ENCODE data around the gene ZNF718.
A peak's percentile ranks its signal among the peaks of the same experiment; 100 is the strongest.
"Not testable (repeated sequence)": the region's sequence is repeated elsewhere in the genome, so short reads cannot be mapped to it uniquely, and the experiment has no call there.

Gene ZNF718

DNA sequence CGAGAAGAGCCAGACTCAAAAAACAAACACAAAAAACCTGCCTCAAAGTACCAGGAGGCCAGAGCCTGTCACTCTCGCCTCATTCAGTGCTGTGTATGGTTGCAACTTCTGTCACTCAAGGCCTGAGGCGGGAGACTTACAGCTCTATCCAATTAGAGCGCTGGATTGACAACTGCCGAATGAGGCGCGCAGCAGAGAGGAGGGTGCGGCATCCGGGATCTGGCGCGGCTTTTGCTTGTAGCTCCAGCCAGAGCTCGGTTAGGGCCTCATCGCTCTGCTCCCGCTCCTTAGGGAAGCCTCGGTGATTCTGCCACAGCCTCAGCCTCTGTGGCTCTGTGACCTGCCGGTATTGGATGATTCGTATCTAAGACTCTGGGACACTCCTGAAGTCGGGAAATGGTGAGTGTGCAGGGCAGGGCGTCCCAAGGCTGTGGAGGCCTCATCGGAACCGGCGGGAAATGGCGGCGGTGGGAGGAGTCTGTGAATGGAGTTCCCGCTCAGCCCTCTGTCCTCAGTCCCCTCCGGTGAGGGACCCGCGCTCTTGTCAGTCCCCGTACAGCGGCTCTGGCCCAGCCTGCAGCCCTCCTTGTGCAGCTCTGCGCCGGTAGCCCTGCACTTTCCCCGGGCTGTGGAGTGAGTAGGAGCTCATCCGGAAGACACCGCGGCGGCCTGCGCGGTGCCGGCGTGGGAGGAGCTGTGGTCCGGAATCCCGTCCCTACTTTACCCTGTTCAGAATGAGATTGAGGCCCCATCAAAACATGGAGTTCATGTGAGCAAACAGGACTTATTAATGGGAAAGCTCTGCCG is at the start of gene ZNF718:
Gene ZNF718 (plus strand): TSS at position 227 of the 807 bp plus-strand sequence. CDS start 170 bp downstream, at position 397.
- peak within 1 kb of the TSS; percentile 70 for H3K4me3 ChIP-seq (ENCODE audit: low read length)
- H3K9me3 ChIP-seq (ENCODE audit: control insufficient read depth, low read depth, low read length): peaks cover 7% of the 10 kb centered on the region
- no peaks in the 10 kb centered on the region for H3K4me1 ChIP-seq (ENCODE audit: control insufficient read depth, low read depth, low read length)
- H3K9ac ChIP-seq (ENCODE audit: low read length): peak within 1 kb of the TSS; percentile 81
- peaks cover 27% of the 10 kb centered on the region for H3K36me3 ChIP-seq (ENCODE audit: control insufficient read depth, low read depth, low read length)
- H3K27ac ChIP-seq (ENCODE audit: low read length): peak within 1 kb of the TSS; percentile 57
- H3K27me3 ChIP-seq (ENCODE audit: control insufficient read depth, insufficient read depth, low read length): no peaks in the 10 kb centered on the region

DNA sequence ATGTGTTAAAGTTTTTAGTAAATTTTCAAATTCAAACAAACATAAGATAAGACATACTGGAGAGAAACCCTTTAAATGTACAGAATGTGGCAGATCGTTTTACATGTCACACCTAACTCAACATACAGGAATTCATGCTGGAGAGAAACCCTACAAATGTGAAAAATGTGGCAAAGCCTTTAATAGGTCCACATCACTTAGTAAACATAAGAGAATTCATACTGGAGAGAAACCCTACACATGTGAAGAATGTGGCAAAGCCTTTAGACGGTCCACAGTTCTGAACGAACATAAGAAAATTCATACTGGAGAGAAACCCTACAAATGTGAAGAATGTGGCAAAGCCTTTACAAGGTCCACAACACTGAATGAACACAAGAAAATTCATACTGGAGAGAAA is 38.4 kb upstream of the ZNF718 start:
- Histone ChIP-seq H3K4me3 (ENCODE audit: low read length) (no peak overlapping the region), H3K36me3 (ENCODE audit: control insufficient read depth, low read depth, low read length) (peaks cover 14% of the 10 kb centered on the region), H3K9me3 (ENCODE audit: control insufficient read depth, low read depth, low read length) (peaks cover 82% of the 10 kb centered on the region), H3K27ac (ENCODE audit: low read length) (no peak overlapping the region), H3K27me3 (ENCODE audit: control insufficient read depth, insufficient read depth, low read length) (no peaks in the 10 kb centered on the region), H3K9ac (ENCODE audit: low read length) (no peak overlapping the region), H3K4me1 (ENCODE audit: control insufficient read depth, low read depth, low read length) (no peaks in the 10 kb centered on the region)

DNA sequence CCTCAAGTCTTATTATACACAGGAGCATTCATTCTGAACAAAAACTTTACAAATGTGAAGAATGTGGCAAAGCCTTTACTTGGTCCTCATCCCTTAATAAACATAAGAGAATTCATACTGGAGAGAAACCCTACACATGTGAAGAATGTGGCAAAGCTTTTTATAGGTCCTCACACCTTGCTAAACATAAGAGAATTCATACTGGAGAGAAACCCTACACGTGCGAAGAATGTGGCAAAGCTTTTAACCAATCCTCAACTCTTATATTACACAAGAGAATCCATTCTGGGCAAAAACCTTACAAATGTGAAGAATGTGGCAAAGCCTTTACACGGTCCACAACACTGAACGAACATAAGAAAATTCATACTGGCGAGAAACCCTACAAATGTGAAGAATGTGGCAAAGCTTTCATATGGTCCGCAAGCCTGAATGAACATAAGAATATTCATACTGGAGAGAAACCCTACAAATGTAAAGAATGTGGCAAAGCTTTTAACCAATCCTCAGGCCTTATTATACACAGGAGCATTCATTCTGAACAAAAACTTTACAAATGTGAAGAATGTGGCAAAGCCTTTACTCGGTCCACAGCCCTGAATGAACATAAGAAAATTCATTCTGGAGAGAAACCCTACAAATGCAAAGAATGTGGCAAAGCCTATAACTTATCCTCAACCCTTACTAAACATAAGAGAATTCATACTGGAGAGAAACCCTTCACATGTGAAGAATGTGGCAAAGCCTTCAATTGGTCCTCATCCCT is 37.6 kb upstream of the ZNF718 start:
- Histone ChIP-seq H3K36me3 (ENCODE audit: control insufficient read depth, low read depth, low read length) (peaks cover 14% of the 10 kb centered on the region), H3K9me3 (ENCODE audit: control insufficient read depth, low read depth, low read length) (peaks cover 83% of the 10 kb centered on the region)
- not testable (repeated sequence) for H3K4me3 ChIP-seq (ENCODE audit: low read length); H3K27me3 ChIP-seq (ENCODE audit: control insufficient read depth, insufficient read depth, low read length); H3K4me1 ChIP-seq (ENCODE audit: control insufficient read depth, low read depth, low read length); H3K9ac ChIP-seq (ENCODE audit: low read length); H3K27ac ChIP-seq (ENCODE audit: low read length)

DNA sequence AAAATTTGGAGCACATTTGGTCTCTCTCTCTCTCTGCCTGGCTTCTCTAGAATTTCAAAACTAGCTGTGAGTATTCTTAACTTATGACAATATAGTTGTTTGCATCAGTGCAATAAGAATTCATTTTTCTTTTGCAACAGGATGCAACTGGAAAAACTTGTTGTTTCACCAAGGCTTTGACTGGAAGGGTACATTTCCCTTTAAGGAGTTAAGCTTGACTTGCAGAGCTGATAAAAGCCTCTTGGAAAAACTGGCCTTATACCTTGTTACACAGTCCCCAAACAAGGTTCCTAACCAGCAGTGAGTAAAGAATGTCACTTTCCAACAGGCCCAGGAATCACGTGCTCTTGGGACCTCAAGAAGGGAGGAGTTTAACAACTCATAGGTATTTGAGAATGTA is 25.9 kb upstream of the ZNF718 start:
- Histone ChIP-seq H3K27me3 (ENCODE audit: control insufficient read depth, insufficient read depth, low read length) (no peaks in the 10 kb centered on the region), H3K4me1 (ENCODE audit: control insufficient read depth, low read depth, low read length) (no peaks in the 10 kb centered on the region), H3K4me3 (ENCODE audit: low read length) (no peak overlapping the region), H3K9me3 (ENCODE audit: control insufficient read depth, low read depth, low read length) (peaks cover 70% of the 10 kb centered on the region), H3K27ac (ENCODE audit: low read length) (no peak overlapping the region), H3K9ac (ENCODE audit: low read length) (no peak overlapping the region), H3K36me3 (ENCODE audit: control insufficient read depth, low read depth, low read length) (no peaks in the 10 kb centered on the region)

DNA sequence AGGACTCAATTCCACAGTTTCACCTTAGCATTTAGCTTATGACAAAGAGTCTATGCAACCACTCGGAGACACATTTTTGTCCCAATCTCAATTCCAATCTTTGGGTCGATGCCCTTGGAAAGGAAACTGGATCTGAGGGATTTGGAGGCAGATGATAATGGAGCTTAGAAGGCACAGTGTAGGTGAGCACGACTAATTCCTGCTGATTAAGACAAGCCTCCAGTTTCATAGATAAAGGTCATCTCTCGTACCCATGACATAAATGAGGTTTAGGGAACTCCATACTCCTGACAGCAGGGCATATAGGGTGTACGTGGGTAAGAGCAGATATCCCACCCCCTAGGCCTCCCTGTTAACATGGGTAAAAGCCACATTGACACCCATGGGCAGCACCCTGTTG is 24.4 kb upstream of the ZNF718 start:
- no peaks in the 10 kb centered on the region for H3K36me3 ChIP-seq (ENCODE audit: control insufficient read depth, low read depth, low read length)
- no peaks in the 10 kb centered on the region for H3K4me1 ChIP-seq (ENCODE audit: control insufficient read depth, low read depth, low read length)
- H3K27ac ChIP-seq (ENCODE audit: low read length): no peak overlapping the region
- H3K27me3 ChIP-seq (ENCODE audit: control insufficient read depth, insufficient read depth, low read length): no peaks in the 10 kb centered on the region
- H3K9me3 ChIP-seq (ENCODE audit: control insufficient read depth, low read depth, low read length): peaks cover 67% of the 10 kb centered on the region
- H3K9ac ChIP-seq (ENCODE audit: low read length): no peak overlapping the region
- H3K4me3 ChIP-seq (ENCODE audit: low read length): no peak overlapping the region

DNA sequence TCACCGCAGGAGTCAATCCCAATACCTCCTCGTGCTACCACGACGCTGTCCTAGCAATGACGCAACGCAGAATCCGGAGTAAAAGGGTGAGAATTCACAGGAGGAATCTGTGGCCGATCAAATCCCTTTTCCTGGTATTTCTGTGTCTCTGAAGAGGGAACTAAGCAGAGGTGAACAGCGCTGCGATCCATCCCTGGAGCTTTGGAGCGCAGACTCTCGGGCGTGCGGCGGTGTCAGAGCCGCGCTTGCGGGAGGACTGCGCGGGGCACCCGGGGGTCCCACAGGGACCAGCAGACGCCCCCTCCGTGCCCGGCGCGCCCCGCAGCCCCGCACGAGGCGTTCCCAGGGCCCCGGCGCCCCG is 17.2 kb upstream of the ZNF718 start:
- Histone ChIP-seq H3K9ac (ENCODE audit: low read length) (no peak overlapping the region), H3K4me3 (ENCODE audit: low read length) (no peak overlapping the region), H3K9me3 (ENCODE audit: control insufficient read depth, low read depth, low read length) (peaks cover 63% of the 10 kb centered on the region)

DNA sequence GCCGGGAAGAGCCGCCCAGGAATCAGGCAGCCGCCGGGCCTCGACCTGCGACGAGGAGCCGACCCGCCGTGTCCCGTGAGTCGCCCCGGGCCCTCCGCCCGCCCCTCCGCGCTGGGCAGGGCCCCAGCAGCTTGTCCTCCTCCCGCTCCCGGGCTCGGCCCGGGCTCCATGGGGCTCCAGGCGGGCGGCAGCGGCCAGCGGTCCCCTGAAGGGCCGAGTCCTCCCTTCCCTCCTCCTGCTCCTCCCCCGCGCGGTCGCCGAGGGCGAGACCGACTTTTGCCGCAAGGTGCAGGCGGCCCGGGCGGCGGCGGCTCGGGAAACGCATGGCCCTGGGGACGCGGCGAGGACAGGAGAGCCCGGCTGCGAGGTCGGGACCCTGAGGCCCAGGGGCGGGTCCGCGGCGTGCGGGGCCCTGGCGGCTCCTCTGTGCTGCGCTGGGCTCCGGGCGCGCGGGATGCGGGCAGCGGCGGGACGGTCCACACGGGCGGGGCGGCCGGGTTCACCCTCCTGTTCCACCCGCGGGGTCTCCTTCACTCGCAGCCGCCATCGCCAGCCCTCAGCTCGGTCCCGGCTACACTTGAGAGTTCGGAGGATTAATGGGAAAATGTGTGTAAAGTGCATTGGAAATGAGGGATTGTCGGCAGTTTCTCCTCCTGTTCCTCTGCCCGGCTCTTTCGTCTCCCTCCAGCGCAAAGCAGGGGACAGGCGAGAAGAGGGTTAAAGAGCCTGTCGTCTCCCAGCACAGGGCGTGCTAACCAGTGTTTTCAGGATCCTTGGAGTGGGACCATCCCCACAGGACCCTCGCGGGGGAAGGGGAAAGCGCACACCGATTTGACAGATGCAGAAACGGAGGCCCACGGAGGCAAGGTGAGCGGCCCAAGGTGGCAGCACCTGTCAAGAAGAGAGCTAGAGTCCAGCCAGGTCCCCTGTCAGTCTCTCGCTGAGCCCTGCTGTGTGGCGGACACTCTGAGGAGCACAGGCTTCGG is 16.6 kb upstream of the ZNF718 start:
- Histone ChIP-seq H3K9me3 (ENCODE audit: control insufficient read depth, low read depth, low read length) (peaks cover 61% of the 10 kb centered on the region), H3K4me1 (ENCODE audit: control insufficient read depth, low read depth, low read length) (no peaks in the 10 kb centered on the region), H3K27me3 (ENCODE audit: control insufficient read depth, insufficient read depth, low read length) (peaks cover 8% of the 10 kb centered on the region), H3K4me3 (ENCODE audit: low read length) (no peak overlapping the region), H3K9ac (ENCODE audit: low read length) (no peak overlapping the region), H3K36me3 (ENCODE audit: control insufficient read depth, low read depth, low read length) (no peaks in the 10 kb centered on the region), H3K27ac (ENCODE audit: low read length) (no peak overlapping the region)

More for the DNA sequence above, 17.2 kb upstream of the ZNF718 start:
- Histone ChIP-seq H3K4me1 (ENCODE audit: control insufficient read depth, low read depth, low read length) (no peaks in the 10 kb centered on the region), H3K36me3 (ENCODE audit: control insufficient read depth, low read depth, low read length) (no peaks in the 10 kb centered on the region), H3K27ac (ENCODE audit: low read length) (no peak overlapping the region), H3K27me3 (ENCODE audit: control insufficient read depth, insufficient read depth, low read length) (peaks cover 8% of the 10 kb centered on the region)

DNA sequence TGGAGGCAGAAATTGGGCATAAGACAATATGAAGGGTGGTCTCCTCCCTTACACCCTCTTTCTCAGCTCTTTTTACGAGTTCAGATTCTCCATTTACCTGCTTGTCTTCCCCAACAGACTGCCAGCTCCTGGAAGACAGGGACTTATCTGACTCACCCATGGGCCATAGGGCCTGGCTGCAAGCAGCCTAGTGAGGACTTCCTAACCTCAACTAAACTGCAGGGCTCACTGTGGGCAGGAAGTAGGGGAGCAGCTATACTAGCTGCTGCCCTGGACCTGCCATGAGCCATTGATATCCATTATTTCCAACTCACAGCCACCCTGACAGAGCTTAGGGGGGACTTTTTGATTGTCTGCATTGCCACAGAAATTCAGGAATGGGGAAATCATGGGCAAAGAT is 11.5 kb upstream of the ZNF718 start:
- H3K36me3 ChIP-seq (ENCODE audit: control insufficient read depth, low read depth, low read length): no peaks in the 10 kb centered on the region
- H3K27ac ChIP-seq (ENCODE audit: low read length): no peak overlapping the region
- no peak overlapping the region for H3K4me3 ChIP-seq (ENCODE audit: low read length)
- no peaks in the 10 kb centered on the region for H3K27me3 ChIP-seq (ENCODE audit: control insufficient read depth, insufficient read depth, low read length)
- H3K9ac ChIP-seq (ENCODE audit: low read length): no peak overlapping the region
- no peaks in the 10 kb centered on the region for H3K4me1 ChIP-seq (ENCODE audit: control insufficient read depth, low read depth, low read length)
- peaks cover 63% of the 10 kb centered on the region for H3K9me3 ChIP-seq (ENCODE audit: control insufficient read depth, low read depth, low read length)

DNA sequence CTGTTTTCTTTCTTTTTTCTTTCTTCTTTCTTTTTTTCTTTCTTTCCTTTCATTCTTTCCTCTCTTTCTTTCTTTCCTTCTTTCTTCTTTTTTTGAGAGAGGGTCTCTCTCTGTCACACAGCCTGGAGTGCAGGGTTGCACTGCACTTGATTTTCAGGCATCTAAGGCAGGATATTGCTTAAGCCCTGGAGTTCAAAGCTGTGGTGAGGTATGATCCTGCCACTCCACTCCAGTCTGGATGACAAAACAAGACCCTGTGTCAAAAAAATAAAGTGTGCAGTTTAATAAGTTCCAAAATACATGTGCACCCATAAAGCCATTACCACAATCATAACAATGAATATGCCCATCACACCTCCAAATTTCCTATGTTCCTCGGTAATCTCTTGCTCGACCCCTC is 10.6 kb upstream of the ZNF718 start:
- H3K4me3 ChIP-seq (ENCODE audit: low read length): no peak overlapping the region
- peaks cover 62% of the 10 kb centered on the region for H3K9me3 ChIP-seq (ENCODE audit: control insufficient read depth, low read depth, low read length)
- no peaks in the 10 kb centered on the region for H3K36me3 ChIP-seq (ENCODE audit: control insufficient read depth, low read depth, low read length)
- H3K4me1 ChIP-seq (ENCODE audit: control insufficient read depth, low read depth, low read length): no peaks in the 10 kb centered on the region
- H3K27ac ChIP-seq (ENCODE audit: low read length): no peak overlapping the region
- H3K9ac ChIP-seq (ENCODE audit: low read length): no peak overlapping the region
- no peaks in the 10 kb centered on the region for H3K27me3 ChIP-seq (ENCODE audit: control insufficient read depth, insufficient read depth, low read length)

DNA sequence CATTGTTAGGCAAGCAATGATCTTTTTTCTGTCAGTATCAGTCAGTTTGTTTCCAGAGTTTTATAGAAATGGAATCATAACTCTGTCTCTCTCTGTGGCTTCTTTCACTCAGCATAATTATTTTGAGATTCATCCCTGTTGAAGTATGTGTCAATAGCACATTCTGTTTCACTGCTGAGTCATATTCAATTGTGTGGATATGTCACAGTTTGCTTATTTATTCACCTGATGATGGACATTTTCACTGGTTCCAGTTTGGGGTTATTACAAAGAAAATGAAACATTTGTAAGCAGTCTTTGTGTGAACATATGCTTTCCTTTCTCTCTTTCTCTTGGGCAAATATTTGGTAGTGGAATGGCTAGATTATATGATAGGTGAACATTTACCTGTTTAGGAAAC is 10.2 kb upstream of the ZNF718 start:
- H3K4me1 ChIP-seq (ENCODE audit: control insufficient read depth, low read depth, low read length): no peaks in the 10 kb centered on the region
- no peak overlapping the region for H3K4me3 ChIP-seq (ENCODE audit: low read length)
- H3K9me3 ChIP-seq (ENCODE audit: control insufficient read depth, low read depth, low read length): peaks cover 59% of the 10 kb centered on the region
- no peak overlapping the region for H3K9ac ChIP-seq (ENCODE audit: low read length)
- no peaks in the 10 kb centered on the region for H3K36me3 ChIP-seq (ENCODE audit: control insufficient read depth, low read depth, low read length)
- H3K27me3 ChIP-seq (ENCODE audit: control insufficient read depth, insufficient read depth, low read length): no peaks in the 10 kb centered on the region
- no peak overlapping the region for H3K27ac ChIP-seq (ENCODE audit: low read length)

DNA sequence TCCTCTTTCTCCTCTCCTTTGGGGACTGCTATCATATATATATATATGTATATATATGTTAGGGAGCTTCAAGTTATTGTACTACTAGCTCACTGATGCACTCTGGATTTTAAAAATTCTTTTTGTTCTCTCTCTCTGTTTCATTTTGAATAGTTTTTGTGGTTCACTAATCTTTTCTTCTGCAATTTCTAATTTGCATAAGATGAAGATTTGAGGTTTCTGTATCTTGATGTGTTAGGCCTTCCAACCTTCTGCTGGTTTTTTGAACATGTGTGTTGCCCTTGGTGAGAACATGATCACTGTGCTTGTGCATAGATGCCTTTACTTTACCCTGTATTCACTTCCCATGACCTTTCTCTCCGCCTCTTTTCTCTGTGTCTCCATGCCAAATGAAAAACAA is 7.8 kb upstream of the ZNF718 start:
- H3K27ac ChIP-seq (ENCODE audit: low read length): no peak overlapping the region
- H3K9ac ChIP-seq (ENCODE audit: low read length): no peak overlapping the region
- H3K9me3 ChIP-seq (ENCODE audit: control insufficient read depth, low read depth, low read length): peaks cover 41% of the 10 kb centered on the region
- no peak overlapping the region for H3K4me3 ChIP-seq (ENCODE audit: low read length)
- no peaks in the 10 kb centered on the region for H3K4me1 ChIP-seq (ENCODE audit: control insufficient read depth, low read depth, low read length)
- H3K36me3 ChIP-seq (ENCODE audit: control insufficient read depth, low read depth, low read length): no peaks in the 10 kb centered on the region
- H3K27me3 ChIP-seq (ENCODE audit: control insufficient read depth, insufficient read depth, low read length): no peaks in the 10 kb centered on the region

Measured in iPS-18a (cell line).